Right ventricle myocardium inferior (tissue), 1 donor: ENCODE data around the gene DNAH2. TPM values are rescaled to one million over a fixed set of nuclear protein-coding genes. Genes with fewer than 3 reads are reported as not detected.

Experiments used
- ATAC-seq: fragments of 200-7000 bp; cut with Tn5 transposase; one replicate; pipeline ENCODE4 v1.9.1; 2020; ENCODE audit warnings: mild to moderate bottlenecking, moderate library complexity
- DNase-seq: peaks from one replicate; pipeline ENCODE4 v3.0.0; 2021; ENCODE audit errors: missing footprints
- intact Hi-C: fragments of 100-400 bp; cut with DNase I; formaldehyde crosslinking; loops from one replicate; pipeline ENCODE4 v1.11.0; 2022
- total RNA-seq: library from RNA; stranded (reverse); fragmentation: NEBNext Ultra II Directional; extraction: Animal tissue kit (Norgen Biotek cat#: 25700); gene quantifications from one replicate; pipeline ENCODE4 v1.2.1, GENCODE V29; 2021
- donor health status: DM: no; HTN: yes; CAD: no; lungs with severe emphysema.

Gene DNAH2
- total RNA-seq, 1 donor from 2014 or later: not detected

- no peak for DNase-seq
- intact Hi-C loops: no loop called here
- ATAC-seq: no peak
These were observed 17.0 kb upstream of the DNAH2 start for GRCh38 chr17:7700510-7700909.

- DNase-seq (no peak), ATAC-seq (no peak)
- intact Hi-C loops: no loop called here
These were observed 15.9 kb upstream of the DNAH2 start for GRCh38 chr17:7701681-7702080.

- ATAC-seq: no peak
- intact Hi-C loops: no loop called here
- no peak for DNase-seq
These were observed 14.8 kb upstream of the DNAH2 start for GRCh38 chr17:7702776-7703175.

- intact Hi-C loops: no loop called here
- ATAC-seq (peak; percentile 45), DNase-seq (no peak)
These were observed 13.7 kb upstream of the DNAH2 start for GRCh38 chr17:7703584-7704479.

GRCh38 chr17:7704601-7705268 lies 12.8 kb upstream of the DNAH2 start, which contains the start of gene EFNB3:
TSS of gene EFNB3 (plus strand) at chr17:7705202. CDS start at chr17:7705599, 397 bp downstream.
- intact Hi-C loops: no loop called here
- no peak for DNase-seq
- no peak for ATAC-seq

GRCh38 chr17:7705269-7706255 lies 12.0 kb upstream of the DNAH2 start:
- DNase-seq (no peak), ATAC-seq (no peak)
- intact Hi-C loops: no loop called here

- ATAC-seq: no peak
These were observed 10.8 kb upstream of the DNAH2 start for GRCh38 chr17:7706631-7707354.

GRCh38 chr17:7707446-7707845 lies 10.1 kb upstream of the DNAH2 start:
- intact Hi-C loops: no loop called here
- no peak for DNase-seq
- ATAC-seq: no peak

More at GRCh38 chr17:7706631-7707354, 10.8 kb upstream of the DNAH2 start:
- DNase-seq: no peak
- intact Hi-C loops: no loop called here

GRCh38 chr17:7707858-7708750 lies 9.4 kb upstream of the DNAH2 start:
- ATAC-seq (no peak), DNase-seq (no peak)
- intact Hi-C loops: no loop called here

GRCh38 chr17:7709031-7709430 lies 8.5 kb upstream of the DNAH2 start:
- ATAC-seq (no peak), DNase-seq (no peak)
- intact Hi-C loops: no loop called here

- intact Hi-C loops: no loop called here
- ATAC-seq: no peak
- DNase-seq: no peak
These were observed 7.2 kb upstream of the DNAH2 start for GRCh38 chr17:7710301-7710700.

GRCh38 chr17:7711051-7711755 lies 6.3 kb upstream of the DNAH2 start:
- intact Hi-C loops: no loop called here

GRCh38 chr17:7712111-7712771 lies 5.3 kb upstream of the DNAH2 start:
- intact Hi-C loops: no loop called here
- no peak for DNase-seq
- ATAC-seq: no peak

More at GRCh38 chr17:7711051-7711755, 6.3 kb upstream of the DNAH2 start:
- no peak for DNase-seq
- ATAC-seq: no peak

- intact Hi-C loops: no loop called here
- ATAC-seq: no peak
- DNase-seq: no peak
These were observed 3.8 kb upstream of the DNAH2 start for GRCh38 chr17:7713782-7714181.

GRCh38 chr17:7714721-7715594 lies 2.6 kb upstream of the DNAH2 start:
- no peak for ATAC-seq
- no peak for DNase-seq
- intact Hi-C loops: no loop called here
